ENCODE results near the gene PLS1. TPM values are rescaled to one million over a fixed set of nuclear protein-coding genes. Genes with fewer than 3 reads are reported as not detected.

The PLS1 gene
- polyA plus RNA-seq, 2 of the 4 experiments (the other 2 are of a cell fraction): 18.5 to 78.1 TPM

- 86% methylated on average over 4 of the region's 4 CpGs for WGBS (ENCODE audit: missing lambda C conversion rate)
- no peak for TF ChIP-seq CHD2 (IDR thresholded peaks at IDR 0.05; ENCODE audit: low read length, partially characterized antibody)
- TF ChIP-seq JUN (IDR thresholded peaks at IDR 0.05): no peak
- ChIA-PET CTCF (interaction anchor here (0.9 kb wide), 1 partner anchor 93 kb away, joined by 3 read pairs; no protein-coding TSS in a partner anchor), POLR2A (no interaction called here)
- no peak overlapping the region for H3K27ac ChIP-seq
- DNase-seq (ENCODE audit: low read depth in 1 of 2, low spot score in 1 of 2) (no peak), FAIRE-seq (no peak), ATAC-seq (no peak)
- no peaks in the 10 kb centered on the region for H3K9me3 ChIP-seq
- H3K4me1 ChIP-seq: no peaks in the 10 kb centered on the region
- H3K4me3 ChIP-seq: no peak overlapping the region
- no peak overlapping the region for H3K4me2 ChIP-seq
Observed at GRCh38 chr3:142716102-142716501, 119.9 kb downstream of the PLS1 start.

DNA sequence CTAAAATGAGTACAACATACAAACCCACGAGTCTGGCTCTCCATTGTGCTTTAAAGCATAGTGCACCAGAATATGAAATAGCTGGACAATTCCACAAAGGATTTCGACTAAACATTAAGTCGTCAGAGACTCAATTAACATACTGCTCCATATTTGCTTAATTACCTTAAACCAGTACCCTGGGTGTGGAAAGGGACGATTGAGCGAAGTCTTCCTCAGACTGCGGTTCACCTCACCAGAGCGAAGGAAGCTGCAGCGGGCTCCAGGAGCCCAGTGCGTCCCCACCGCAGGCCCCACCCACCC is 127.4 kb downstream of the PLS1 start:
- ChIA-PET POLR2A (interaction anchor here (0.6 to 2.0 kb wide), 8 partner anchors 10 to 146 kb away, joined by 3 to 19 read pairs (median 4); partner anchors contain the start of gene PLS1), CTCF (interaction anchor here (1.3 to 2.7 kb wide), 3 partner anchors 10 to 139 kb away, joined by 3 to 12 read pairs (median 8); no protein-coding TSS in a partner anchor)
- Histone ChIP-seq H3K4me2 (peak overlapping the region; percentile 84), H3K4me1 (peaks cover 14% of the 10 kb centered on the region), H3K9me3 (no peaks in the 10 kb centered on the region), H3K4me3 (peak overlapping the region; percentile 89), H3K27ac (peak overlapping the region; percentile 95 to 96; a peak in 5 of 6 replicates)
- TF ChIP-seq FOSB (CRISPR knock-in tag; IDR thresholded peaks at IDR 0.05) (no peak), NPAS2 (CRISPR knock-in tag; IDR thresholded peaks at IDR 0.05; ENCODE audit: borderline replicate concordance) (no peak), KDM5A (IDR thresholded peaks at IDR 0.05) (no peak), HDAC2 (IDR thresholded peaks at IDR 0.05) (no peak), CHD4 (IDR thresholded peaks at IDR 0.05; ENCODE audit: borderline replicate concordance) (no peak), CTCF (IDR thresholded peaks at IDR 0.05) (no peak)
- TF ChIP-seq, protein P1, sequence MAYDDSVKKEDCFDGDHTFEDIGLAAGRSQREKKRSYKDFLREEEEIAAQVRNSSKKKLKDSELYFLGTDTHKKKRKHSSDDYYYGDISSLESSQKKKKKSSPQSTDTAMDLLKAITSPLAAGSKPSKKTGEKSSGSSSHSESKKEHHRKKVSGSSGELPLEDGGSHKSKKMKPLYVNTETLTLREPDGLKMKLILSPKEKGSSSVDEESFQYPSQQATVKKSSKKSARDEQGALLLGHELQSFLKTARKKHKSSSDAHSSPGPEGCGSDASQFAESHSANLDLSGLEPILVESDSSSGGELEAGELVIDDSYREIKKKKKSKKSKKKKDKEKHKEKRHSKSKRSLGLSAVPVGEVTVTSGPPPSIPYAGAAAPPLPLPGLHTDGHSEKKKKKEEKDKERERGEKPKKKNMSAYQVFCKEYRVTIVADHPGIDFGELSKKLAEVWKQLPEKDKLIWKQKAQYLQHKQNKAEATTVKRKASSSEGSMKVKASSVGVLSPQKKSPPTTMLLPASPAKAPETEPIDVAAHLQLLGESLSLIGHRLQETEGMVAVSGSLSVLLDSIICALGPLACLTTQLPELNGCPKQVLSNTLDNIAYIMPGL (CRISPR knock-in tag; IDR thresholded peaks at IDR 0.05; ENCODE audit: borderline replicate concordance): no peak
- 6% methylated on average over 10 of the region's 10 CpGs for WGBS (ENCODE audit: missing lambda C conversion rate)
- ATAC-seq (peak; percentile 4 to 23), FAIRE-seq (no peak), DNase-seq (ENCODE audit: low read depth in 1 of 2, low spot score in 1 of 2) (no peak)

GRCh38 chr3:142723968-142724681 is 127.9 kb downstream of the PLS1 start, which contains the start of gene TRPC1:
Gene TRPC1 (plus strand): TSS chr3:142724034. CDS start chr3:142724560, 526 bp downstream.
- ChIA-PET CTCF (interaction anchor here (1.0 to 2.7 kb wide), 7 partner anchors 9 to 139 kb away, joined by 3 to 12 read pairs (median 4); no protein-coding TSS in a partner anchor), POLR2A (interaction anchor here (0.6 to 2.0 kb wide), 11 partner anchors 9 to 152 kb away, joined by 3 to 19 read pairs (median 4); partner anchors contain the start of gene PLS1)
- Histone ChIP-seq H3K4me2 (peak within 1 kb of the TSS; percentile 84), H3K4me3 (peak within 1 kb of the TSS; percentile 89), H3K27ac (peak within 1 kb of the TSS; percentile 95 to 96), H3K9me3 (no peaks in the 10 kb centered on the region), H3K4me1 (peaks cover 14% of the 10 kb centered on the region)
- FAIRE-seq (no peak), DNase-seq (ENCODE audit: low read depth in 1 of 2, low spot score in 1 of 2) (peak; percentile 87 to 93), ATAC-seq (peak; percentile 90 to 93)
- TF ChIP-seq KDM5A (IDR thresholded peaks at IDR 0.05): peak; percentile 49; the same call in 1 of the 2 replicates
- TF ChIP-seq TP53 (CRISPR knock-in tag; IDR thresholded peaks at IDR 0.05): peak; percentile 30; the same call in 1 of the 2 replicates
- peak; percentile 44; the same call in 1 of the 2 replicates for TF ChIP-seq PHF8 (IDR thresholded peaks at IDR 0.05; ENCODE audit: borderline replicate concordance, low read depth)
- TF ChIP-seq, protein P2, sequence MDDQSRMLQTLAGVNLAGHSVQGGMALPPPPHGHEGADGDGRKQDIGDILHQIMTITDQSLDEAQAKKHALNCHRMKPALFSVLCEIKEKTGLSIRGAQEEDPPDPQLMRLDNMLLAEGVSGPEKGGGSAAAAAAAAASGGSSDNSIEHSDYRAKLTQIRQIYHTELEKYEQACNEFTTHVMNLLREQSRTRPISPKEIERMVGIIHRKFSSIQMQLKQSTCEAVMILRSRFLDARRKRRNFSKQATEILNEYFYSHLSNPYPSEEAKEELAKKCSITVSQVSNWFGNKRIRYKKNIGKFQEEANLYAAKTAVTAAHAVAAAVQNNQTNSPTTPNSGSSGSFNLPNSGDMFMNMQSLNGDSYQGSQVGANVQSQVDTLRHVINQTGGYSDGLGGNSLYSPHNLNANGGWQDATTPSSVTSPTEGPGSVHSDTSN (IDR thresholded peaks at IDR 0.05): 0 out of 2 replicates have a peak, but pooled peaks have one; percentile 32
- TF ChIP-seq EHMT2 (IDR thresholded peaks at IDR 0.05; ENCODE audit: low read depth): no peak
- 0 out of 2 replicates have a peak, but pooled peaks have one; percentile 22 for TF ChIP-seq FOSL2 (IDR thresholded peaks at IDR 0.05)
- TF ChIP-seq FOSL2 (CRISPR knock-in tag; IDR thresholded peaks at IDR 0.05): peak; percentile 30; the same call in 1 of the 2 replicates
- TF ChIP-seq POLR2A (IDR thresholded peaks at IDR 0.05; ENCODE audit: low read length): peak; percentile 92
- peak; percentile 52; the same call in 1 of the 2 replicates for TF ChIP-seq HOXB5 (CRISPR knock-in tag; IDR thresholded peaks at IDR 0.05)
- TF ChIP-seq JUN (IDR thresholded peaks at IDR 0.05): peak; percentile 60 to 70; a peak in 2 of 5 replicates
- TF ChIP-seq BCL3 (IDR thresholded peaks at IDR 0.05): peak; percentile 70; the same call in 2 of the 3 replicates
- TF ChIP-seq USF2 (IDR thresholded peaks at IDR 0.05): no peak
- 0% methylated on average over 6 of the region's 73 CpGs for WGBS (ENCODE audit: missing lambda C conversion rate)
